Rectal smooth muscle tissue (tissue), 1 donor: Measurements from ENCODE around the gene KCNS1.
"Not testable (repeated sequence)": the region's sequence is repeated elsewhere in the genome, so short reads cannot be mapped to it uniquely, and the experiment has no call there.

ENCODE experiments used
- H3K27ac ChIP-seq: one replicate; pipeline ENCODE4 v1.7.0; 2013; ENCODE audit warnings: low read depth, low read length, inconsistent platforms
- H3K27me3 ChIP-seq: one replicate; pipeline ENCODE4 v1.7.0; 2013; ENCODE audit warnings: low read length; ENCODE audit not compliant: control insufficient read depth, insufficient read depth
- H3K36me3 ChIP-seq: one replicate; pipeline ENCODE4 v1.7.0; 2013; ENCODE audit warnings: low read length; ENCODE audit not compliant: control insufficient read depth, insufficient read depth
- H3K4me1 ChIP-seq: one replicate; pipeline ENCODE4 v1.7.0; 2013; ENCODE audit warnings: low read length; ENCODE audit not compliant: control insufficient read depth, insufficient read depth
- H3K4me3 ChIP-seq: one replicate; pipeline ENCODE4 v1.7.0; 2013; ENCODE audit warnings: low read length
- H3K9ac ChIP-seq: one replicate; pipeline ENCODE4 v1.7.0; 2013; ENCODE audit warnings: low read length

Gene KCNS1

GRCh38 chr20:45067087-45067486, 33.8 kb downstream of the KCNS1 start:
- Histone ChIP-seq H3K4me3 (no peak overlapping the region), H3K36me3 (no peaks in the 10 kb centered on the region), H3K9ac (no peak overlapping the region), H3K27me3 (no peaks in the 10 kb centered on the region), H3K4me1 (no peaks in the 10 kb centered on the region), H3K27ac (no peak overlapping the region)

GRCh38 chr20:45066372-45066771, 34.6 kb downstream of the KCNS1 start:
- no peak overlapping the region for H3K27ac ChIP-seq
- no peaks in the 10 kb centered on the region for H3K36me3 ChIP-seq
- H3K27me3 ChIP-seq = no peaks in the 10 kb centered on the region
- H3K9ac ChIP-seq = no peak overlapping the region
- no peaks in the 10 kb centered on the region for H3K4me1 ChIP-seq
- no peak overlapping the region for H3K4me3 ChIP-seq

GRCh38 chr20:45064812-45065211, 36.1 kb downstream of the KCNS1 start:
- Histone ChIP-seq H3K27ac (no peak overlapping the region), H3K36me3 (no peaks in the 10 kb centered on the region), H3K9ac (no peak overlapping the region)

GRCh38 chr20:45063107-45063506, 37.8 kb downstream of the KCNS1 start:
- H3K9ac ChIP-seq, H3K4me1 ChIP-seq, H3K4me3 ChIP-seq, H3K27me3 ChIP-seq, H3K27ac ChIP-seq, H3K36me3 ChIP-seq: not testable (repeated sequence)

More at GRCh38 chr20:45064812-45065211, 36.1 kb downstream of the KCNS1 start:
- no peak overlapping the region for H3K4me3 ChIP-seq
- no peaks in the 10 kb centered on the region for H3K27me3 ChIP-seq
- H3K4me1 ChIP-seq = no peaks in the 10 kb centered on the region

GRCh38 chr20:45061244-45061643, 39.7 kb downstream of the KCNS1 start:
- Histone ChIP-seq H3K9ac (no peak overlapping the region), H3K4me1 (no peaks in the 10 kb centered on the region), H3K27me3 (no peaks in the 10 kb centered on the region), H3K36me3 (peaks cover 9% of the 10 kb centered on the region), H3K4me3 (no peak overlapping the region), H3K27ac (no peak overlapping the region)

- no peaks in the 10 kb centered on the region for H3K27me3 ChIP-seq
- no peak overlapping the region for H3K9ac ChIP-seq
- H3K36me3 ChIP-seq = peaks cover 9% of the 10 kb centered on the region
- H3K4me1 ChIP-seq = no peaks in the 10 kb centered on the region
- no peak overlapping the region for H3K4me3 ChIP-seq
- H3K27ac ChIP-seq = no peak overlapping the region
Observed at GRCh38 chr20:45060294-45060693, 40.6 kb downstream of the KCNS1 start.

- Histone ChIP-seq H3K27me3 (no peaks in the 10 kb centered on the region), H3K4me1 (no peaks in the 10 kb centered on the region), H3K36me3 (peaks cover 9% of the 10 kb centered on the region), H3K4me3 (no peak overlapping the region), H3K27ac (no peak overlapping the region), H3K9ac (no peak overlapping the region)
Observed at GRCh38 chr20:45059022-45059728, 41.8 kb downstream of the KCNS1 start.

- Histone ChIP-seq H3K4me3 (no peak overlapping the region), H3K27ac (no peak overlapping the region), H3K27me3 (no peaks in the 10 kb centered on the region), H3K4me1 (no peaks in the 10 kb centered on the region), H3K36me3 (peaks cover 9% of the 10 kb centered on the region), H3K9ac (no peak overlapping the region)
Observed at GRCh38 chr20:45058168-45058850, 42.6 kb downstream of the KCNS1 start.

- Histone ChIP-seq H3K4me1 (no peaks in the 10 kb centered on the region), H3K36me3 (peaks cover 9% of the 10 kb centered on the region), H3K9ac (no peak overlapping the region), H3K27me3 (no peaks in the 10 kb centered on the region), H3K27ac (no peak overlapping the region), H3K4me3 (no peak overlapping the region)
Observed at GRCh38 chr20:45056473-45057173, 44.3 kb downstream of the KCNS1 start.

GRCh38 chr20:45055056-45055455, 45.9 kb downstream of the KCNS1 start:
- Histone ChIP-seq H3K27ac (no peak overlapping the region), H3K27me3 (no peaks in the 10 kb centered on the region), H3K4me3 (no peak overlapping the region), H3K4me1 (no peaks in the 10 kb centered on the region), H3K36me3 (peaks cover 9% of the 10 kb centered on the region), H3K9ac (no peak overlapping the region)

GRCh38 chr20:45053430-45054351, 47.2 kb downstream of the KCNS1 start:
- H3K36me3 ChIP-seq = peaks cover 5% of the 10 kb centered on the region
- no peak overlapping the region for H3K9ac ChIP-seq
- H3K4me3 ChIP-seq = no peak overlapping the region
- no peaks in the 10 kb centered on the region for H3K27me3 ChIP-seq
- no peak overlapping the region for H3K27ac ChIP-seq
- peaks cover 2% of the 10 kb centered on the region for H3K4me1 ChIP-seq
